Pancreas (tissue), 10 donors: Measurements from ENCODE around the gene KRTAP5-3. TPM values are rescaled to one million over a fixed set of nuclear protein-coding genes. Genes with fewer than 3 reads are reported as not detected.
A peak's percentile ranks its signal among the peaks of the same experiment; 100 is the strongest.
"Not testable (repeated sequence)": the region's sequence is repeated elsewhere in the genome, so short reads cannot be mapped to it uniquely, and the experiment has no call there.

ENCODE experiments used
- ATAC-seq, 4 donors: fragments of 200-7000 bp; cut with Tn5 transposase; one replicate each; pipeline versions ENCODE4 v1.8.0 to v1.9.1; 2020; ENCODE audit warnings: mild to moderate bottlenecking in 4 of 4, moderate library complexity in 4 of 4
- DNase-seq, 6 donors: peaks; one replicate each; pipeline ENCODE4 v3.0.0-alpha.2; 2020
- FAIRE-seq: peaks from 2 replicates; lab custom pipeline; 2012; peaks lifted over from hg19 to GRCh38; lab: Jason Lieb, UNC
- H3K27ac ChIP-seq, 4 donors: fragments of 200-600 bp; sonication (generic); 1 replicate in 3 of 4; 2 replicates in 1 of 4; pipeline versions ENCODE4 v1.5.0 to v1.8.0; 2020
- H3K27me3 ChIP-seq, 4 donors: fragments of 200-600 bp; one replicate each; pipeline ENCODE4 v1.8.0; 2021
- H3K36me3 ChIP-seq, 3 donors: fragments of 200-600 bp; sonication (generic) in 1 of 3; one replicate each; pipeline versions ENCODE4 v1.5.0 to v1.8.0; 2020 to 2021
- H3K4me1 ChIP-seq, 3 donors: fragments of 200-600 bp; one replicate each; pipeline ENCODE4 v1.8.0; 2021
- H3K4me3 ChIP-seq, 4 donors: fragments of 200-600 bp; sonication (generic) in 2 of 4; one replicate each; pipeline versions ENCODE4 v1.5.0 to v1.8.0; 2020 to 2021
- H3K9me3 ChIP-seq, 4 donors: fragments of 200-600 bp; one replicate each; pipeline ENCODE4 v1.8.0; 2021
- CTCF ChIP-seq, 4 donors: fragments of 200-600 bp; sonication (generic) in 3 of 4; IDR thresholded peaks; one replicate each; pipeline versions ENCODE4 v1.5.0 to v1.8.0; 2021; ENCODE audit warnings: antibody characterized with exemption in 4 of 4
- WGBS, 2 donors: extraction: QIAGEN DNeasy Blood & Tissue Kit; methylation state at CpG; one replicate each; pipeline ENCODE4 v1.1.7; 2013; 5-methylcytosine and 5-hydroxymethylcytosine counted together
- intact Hi-C, 3 donors: fragments of 100-400 bp; cut with DNase I; formaldehyde crosslinking; loops; one replicate each; pipeline versions ENCODE4 v1.11.1 to v1.14.2; 2022
- polyA plus RNA-seq, 2 donors: library from polyadenylated mRNA; stranded (reverse); fragments of 200-250 nt; gene quantifications; one replicate each; pipeline ENCODE4 v1.2.3, GENCODE V29; 2013
- total RNA-seq, 6 donors: library from RNA; stranded (reverse); fragmentation: NEBNext Ultra II Directional in 4 of 6; extraction: Animal tissue kit (Norgen Biotek cat#: 25700) in 4 of 6; gene quantifications; one replicate each; pipeline versions ENCODE4 v1.2.1 to v1.2.4, GENCODE V29; 2021 to 2023
- donor health status: healthy with polysubstance abuse.
- donor health status: DM: no; HTN: no; CAD: no; lungs with moderate emphysema.
- donor health status: DM: no; HTN: no; CAD: no.
- donor health status: control.
- donor health status: control.
- donor health status: Bipolar disorder and iron deficiency.
- donor health status: DM: yes; HTN: yes; CAD: no.
- donor health status: DM: no; HTN: no; CAD: no.
- donor health status: DM: no; HTN: no; CAD: no.
- donor health status: DM: yes; HTN: yes; CAD: no.

The KRTAP5-3 gene
- total and polyA plus RNA-seq, 8 donors: not detected

GRCh38 chr11:1581976-1582375 is 26.3 kb downstream of the KRTAP5-3 start:
- 84 to 86% methylated on average over 9 of the region's 9 CpGs for WGBS, 2 donors
- FAIRE-seq: no peak

GRCh38 chr11:1576825-1577224 is 31.4 kb downstream of the KRTAP5-3 start:
- no peaks in the 10 kb centered on the region for H3K27me3 ChIP-seq
- ATAC-seq: no peak
- DNase-seq: peak in 1 of 6 donors; percentile 3
- FAIRE-seq: no peak
- intact Hi-C loops: loop anchor here in 1 of 3 donors (5.0 kb wide), 1 partner anchor 35 kb away; no protein-coding TSS in a partner anchor
- H3K4me1 ChIP-seq: no peaks in the 10 kb centered on the region
- no peak for TF ChIP-seq CTCF (IDR thresholded peaks at IDR 0.05)
- 79 to 89% methylated on average over 6 of the region's 6 CpGs for WGBS, 2 donors
- no peaks in the 10 kb centered on the region for H3K36me3 ChIP-seq
- H3K4me3 ChIP-seq: no peak overlapping the region
- no peak overlapping the region for H3K27ac ChIP-seq
- H3K9me3 ChIP-seq: no peaks in the 10 kb centered on the region

More at GRCh38 chr11:1581976-1582375, 26.3 kb downstream of the KRTAP5-3 start:
- no peak for TF ChIP-seq CTCF (IDR thresholded peaks at IDR 0.05)
- Histone ChIP-seq H3K4me3 (no peak overlapping the region), H3K27ac (no peak overlapping the region), H3K4me1 (no peaks in the 10 kb centered on the region), H3K9me3 (no peaks in the 10 kb centered on the region), H3K27me3 (no peaks in the 10 kb centered on the region), H3K36me3 (no peaks in the 10 kb centered on the region)
- DNase-seq (peak in 1 of 6 donors; percentile 4), ATAC-seq (no peak)
- intact Hi-C loops: no loop called here

GRCh38 chr11:1575756-1576155 is 32.5 kb downstream of the KRTAP5-3 start:
- H3K27ac ChIP-seq, ATAC-seq, H3K4me1 ChIP-seq, H3K27me3 ChIP-seq, H3K9me3 ChIP-seq, FAIRE-seq, DNase-seq, H3K4me3 ChIP-seq, H3K36me3 ChIP-seq: not testable (repeated sequence)
- intact Hi-C loops: loop anchor here in 1 of 3 donors (5.0 kb wide), 1 partner anchor 33 kb away; no protein-coding TSS in a partner anchor
- WGBS, 2 donors: 87 to 91% methylated on average over 16 of the region's 16 CpGs

GRCh38 chr11:1574933-1575242 is 33.4 kb downstream of the KRTAP5-3 start:
- H3K27me3 ChIP-seq: no peaks in the 10 kb centered on the region
- intact Hi-C loops: loop anchor here in 1 of 3 donors (5.0 kb wide), 1 partner anchor 33 kb away; no protein-coding TSS in a partner anchor
- ATAC-seq: no peak

GRCh38 chr11:1574238-1574932 is 33.9 kb downstream of the KRTAP5-3 start:
- peaks cover 0 to 10% (median 0%) of the 10 kb centered on the region in 3 donors for H3K4me1 ChIP-seq
- H3K9me3 ChIP-seq: no peaks in the 10 kb centered on the region
- intact Hi-C loops: no loop called here
- ATAC-seq (peak; percentile 32 to 60 (median 50)), DNase-seq (peak in 5 of 6 donors; percentile 56 to 89 (median 79)), FAIRE-seq (no peak)
- H3K27ac ChIP-seq: peak overlapping the region; percentile 85 to 95 (median 91)
- TF ChIP-seq CTCF (IDR thresholded peaks at IDR 0.05): peak; percentile 58 to 82 (median 73)
- peak overlapping the region; percentile 16 to 74 (median 62) for H3K4me3 ChIP-seq
- 0 to 1% methylated on average over 45 to 64 of the region's 64 CpGs for WGBS, 2 donors
- no peaks in the 10 kb centered on the region for H3K36me3 ChIP-seq
- no peaks in the 10 kb centered on the region for H3K27me3 ChIP-seq

More at GRCh38 chr11:1574933-1575242, 33.4 kb downstream of the KRTAP5-3 start:
- Histone ChIP-seq H3K4me3 (peak overlapping the region in 1 of 4 donors; percentile 70), H3K9me3 (no peaks in the 10 kb centered on the region), H3K27ac (no peak overlapping the region), H3K4me1 (peaks cover 0 to 6% (median 0%) of the 10 kb centered on the region in 3 donors), H3K36me3 (no peaks in the 10 kb centered on the region)
- TF ChIP-seq CTCF (IDR thresholded peaks at IDR 0.05): no peak
- DNase-seq (no peak), FAIRE-seq (no peak)
- WGBS, 2 donors: 11 to 12% methylated on average over 7 of the region's 7 CpGs
